ENCODE measurements around the gene CTNNA3. TPM values are rescaled to one million over a fixed set of nuclear protein-coding genes. Genes with fewer than 3 reads are reported as not detected.

Gene CTNNA3
- total and polyA plus RNA-seq, 10 donors = 0.03 to 2.4 (median 0.76) TPM; not detected in 1

DNA sequence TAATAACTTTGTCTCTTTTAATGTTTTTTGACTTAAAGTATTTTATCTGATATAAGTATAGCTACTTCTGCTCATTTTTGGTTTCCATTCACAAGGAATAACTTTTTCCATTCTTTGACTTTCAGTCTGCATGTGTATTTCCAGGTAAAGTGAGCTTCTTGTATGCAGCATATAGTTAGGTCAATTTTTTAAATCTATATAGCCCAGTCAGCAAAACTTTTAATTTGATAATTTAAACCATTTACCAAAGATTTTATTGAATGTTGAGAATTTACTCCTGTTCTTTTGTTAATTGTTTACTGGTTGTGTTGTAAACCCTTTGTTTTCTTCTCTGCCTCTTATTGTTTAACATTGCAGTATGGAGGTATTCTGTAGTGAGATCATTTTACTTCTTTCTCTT lies 1467.1 kb downstream of the CTNNA3 start:
- H3K4me3 ChIP-seq = no peak overlapping the region
- no peak for TF ChIP-seq POLR2AphosphoS5 (IDR thresholded peaks at IDR 0.05)
- TF ChIP-seq, protein P1, sequence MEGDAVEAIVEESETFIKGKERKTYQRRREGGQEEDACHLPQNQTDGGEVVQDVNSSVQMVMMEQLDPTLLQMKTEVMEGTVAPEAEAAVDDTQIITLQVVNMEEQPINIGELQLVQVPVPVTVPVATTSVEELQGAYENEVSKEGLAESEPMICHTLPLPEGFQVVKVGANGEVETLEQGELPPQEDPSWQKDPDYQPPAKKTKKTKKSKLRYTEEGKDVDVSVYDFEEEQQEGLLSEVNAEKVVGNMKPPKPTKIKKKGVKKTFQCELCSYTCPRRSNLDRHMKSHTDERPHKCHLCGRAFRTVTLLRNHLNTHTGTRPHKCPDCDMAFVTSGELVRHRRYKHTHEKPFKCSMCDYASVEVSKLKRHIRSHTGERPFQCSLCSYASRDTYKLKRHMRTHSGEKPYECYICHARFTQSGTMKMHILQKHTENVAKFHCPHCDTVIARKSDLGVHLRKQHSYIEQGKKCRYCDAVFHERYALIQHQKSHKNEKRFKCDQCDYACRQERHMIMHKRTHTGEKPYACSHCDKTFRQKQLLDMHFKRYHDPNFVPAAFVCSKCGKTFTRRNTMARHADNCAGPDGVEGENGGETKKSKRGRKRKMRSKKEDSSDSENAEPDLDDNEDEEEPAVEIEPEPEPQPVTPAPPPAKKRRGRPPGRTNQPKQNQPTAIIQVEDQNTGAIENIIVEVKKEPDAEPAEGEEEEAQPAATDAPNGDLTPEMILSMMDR (IDR thresholded peaks at IDR 0.05 in 8 of 11, conservative IDR thresholded peaks at IDR 0.05 in 3 of 11) = no peak
- TF ChIP-seq POLR2A (IDR thresholded peaks at IDR 0.05) = no peak
- H3K27ac ChIP-seq = no peak overlapping the region
- intact Hi-C loops (cut with DNase I; ENCODE audit: low total_unique reads) = no loop called here
- no peaks in the 10 kb centered on the region for H3K36me3 ChIP-seq
- no peak for DNase-seq
- H3K4me1 ChIP-seq = no peaks in the 10 kb centered on the region
- H3K9me3 ChIP-seq = peaks cover 0 to 60% (median 53%) of the 10 kb centered on the region in 8 donors
- no peaks in the 10 kb centered on the region for H3K27me3 ChIP-seq (replicated peaks in 1 of 7)

DNA sequence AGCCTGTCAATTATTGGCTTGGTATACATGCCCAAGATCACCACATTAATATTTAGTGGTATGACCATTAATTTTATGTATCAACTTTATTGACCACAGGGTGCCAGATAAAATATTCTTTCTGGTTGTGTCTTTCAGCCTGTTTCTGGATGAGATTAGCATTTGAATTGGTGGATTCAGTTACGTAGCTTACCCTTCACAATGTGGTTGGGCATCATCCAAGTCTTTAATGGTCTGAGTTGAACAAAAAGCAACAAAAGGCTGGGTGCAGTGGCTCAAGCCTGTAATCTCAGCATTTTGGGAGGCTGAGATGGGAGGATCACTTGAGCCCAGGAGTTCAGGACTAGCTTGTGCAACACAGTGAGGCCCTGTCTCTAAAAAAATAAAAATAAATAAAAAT lies 1472.3 kb downstream of the CTNNA3 start:
- no peaks in the 10 kb centered on the region for H3K27me3 ChIP-seq (replicated peaks in 1 of 7)
- no peak for DNase-seq
- TF ChIP-seq, protein P1 (IDR thresholded peaks at IDR 0.05 in 8 of 11, conservative IDR thresholded peaks at IDR 0.05 in 3 of 11) = no peak
- TF ChIP-seq POLR2A (IDR thresholded peaks at IDR 0.05) = no peak
- no peak for TF ChIP-seq POLR2AphosphoS5 (IDR thresholded peaks at IDR 0.05)
- H3K4me3 ChIP-seq = no peak overlapping the region
- intact Hi-C loops (cut with DNase I; ENCODE audit: low total_unique reads) = no loop called here
- no peaks in the 10 kb centered on the region for H3K4me1 ChIP-seq
- no peaks in the 10 kb centered on the region for H3K36me3 ChIP-seq
- WGBS, 5 donors = 61 to 91% (median 84%) methylated on average over 1 of the region's 1 CpG
- H3K27ac ChIP-seq = no peak overlapping the region
- peaks cover 0 to 32% (median 25%) of the 10 kb centered on the region in 8 donors for H3K9me3 ChIP-seq

DNA sequence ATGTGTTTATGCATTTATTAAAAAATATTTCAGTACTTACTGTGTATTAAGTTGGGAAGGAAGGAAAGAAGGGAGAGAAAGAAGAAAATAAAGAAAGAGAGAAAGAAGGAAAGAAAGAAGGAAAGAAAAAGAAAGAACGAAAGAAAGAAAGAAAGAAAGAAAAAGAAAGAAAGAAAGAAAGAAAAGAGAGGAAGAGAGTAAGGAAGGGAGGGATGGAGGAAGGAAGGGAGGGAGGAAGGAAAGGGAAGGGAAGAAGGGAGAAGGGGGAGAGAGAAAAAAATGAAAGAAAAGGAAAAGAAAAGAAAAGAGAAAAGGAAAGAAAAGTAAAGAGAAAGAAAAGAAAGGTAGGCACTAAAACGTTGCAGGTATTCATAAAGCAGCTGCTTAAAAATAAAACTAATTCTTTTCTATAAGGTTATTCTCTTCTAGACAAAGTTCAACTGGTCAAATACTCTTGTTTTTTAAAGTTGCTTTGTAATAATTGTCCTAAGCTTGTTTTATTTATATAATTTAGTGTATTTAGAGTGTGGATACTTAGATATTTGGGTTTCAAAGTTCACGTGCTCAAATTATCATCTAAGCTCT lies 1473.4 kb downstream of the CTNNA3 start:
- no peak overlapping the region for H3K4me3 ChIP-seq
- H3K27me3 ChIP-seq (replicated peaks in 1 of 7) = no peaks in the 10 kb centered on the region
- no peak overlapping the region for H3K27ac ChIP-seq
- no peaks in the 10 kb centered on the region for H3K36me3 ChIP-seq
- peaks cover 0 to 21% (median 15%) of the 10 kb centered on the region in 8 donors for H3K9me3 ChIP-seq
- no peaks in the 10 kb centered on the region for H3K4me1 ChIP-seq
- DNase-seq = no peak
- WGBS, 5 donors = 71 to 87% (median 81%) methylated on average over 3 of the region's 3 CpGs
- intact Hi-C loops (cut with DNase I; ENCODE audit: low total_unique reads) = no loop called here
- TF ChIP-seq POLR2A (IDR thresholded peaks at IDR 0.05) = no peak

DNA sequence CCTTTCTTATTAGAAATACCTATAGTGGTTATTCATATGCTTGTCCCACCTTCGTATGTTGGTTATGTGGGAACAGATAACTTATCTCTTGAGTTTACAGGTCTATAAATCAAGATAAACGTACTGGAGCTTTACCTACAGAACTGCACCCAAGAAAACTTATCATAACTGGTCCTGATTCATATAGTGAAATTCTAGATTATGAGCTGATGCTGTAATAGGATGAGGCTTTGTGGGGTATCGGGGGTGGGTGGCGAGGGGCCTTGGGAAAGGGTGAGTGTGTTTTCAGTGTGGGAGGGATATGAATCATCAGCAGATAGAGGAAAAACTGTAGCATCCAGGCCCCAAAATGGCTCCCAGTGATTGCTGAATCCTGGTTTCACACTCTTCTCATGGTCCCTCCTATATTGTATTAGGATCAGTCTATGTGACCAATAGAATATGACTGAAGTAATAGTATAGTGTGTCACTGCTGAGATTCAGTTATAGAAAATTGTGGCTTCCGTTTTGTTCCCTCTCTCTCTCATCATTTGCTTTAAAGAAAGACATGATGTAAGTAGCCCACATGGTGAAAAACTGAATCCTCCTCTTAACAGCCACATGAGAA lies 1476.9 kb downstream of the CTNNA3 start:
- Histone ChIP-seq H3K27me3 (replicated peaks in 1 of 7) (no peaks in the 10 kb centered on the region), H3K9me3 (no peaks in the 10 kb centered on the region), H3K27ac (no peak overlapping the region), H3K36me3 (no peaks in the 10 kb centered on the region), H3K4me3 (no peak overlapping the region), H3K4me1 (no peaks in the 10 kb centered on the region)
- WGBS, 5 donors = 62 to 81% (median 69%) methylated on average over 5 of the region's 5 CpGs
- intact Hi-C loops (cut with DNase I; ENCODE audit: low total_unique reads) = no loop called here
- DNase-seq = no peak
- TF ChIP-seq POLR2AphosphoS5 (IDR thresholded peaks at IDR 0.05) (no peak), POLR2A (IDR thresholded peaks at IDR 0.05) (no peak)
- TF ChIP-seq, protein P1 (IDR thresholded peaks at IDR 0.05 in 8 of 11, conservative IDR thresholded peaks at IDR 0.05 in 3 of 11) = no peak

Measured in spleen (tissue), 11 donors.